ENCODE results near the gene PHOSPHO1.
"Not testable (repeated sequence)": the region's sequence is repeated elsewhere in the genome, so short reads cannot be mapped to it uniquely, and the experiment has no call there.

The PHOSPHO1 gene

GRCh38 chr17:49230636-49231562 lies at the start of gene PHOSPHO1:
Gene PHOSPHO1 (minus strand): TSS chr17:49230787. CDS start chr17:49226691, 4,096 bp downstream.
- DNase-seq = peak; percentile 84

- no peak for DNase-seq
These were observed 49.5 kb upstream of the PHOSPHO1 start for GRCh38 chr17:49280061-49280460.

GRCh38 chr17:49279263-49280015 lies 48.9 kb upstream of the PHOSPHO1 start:
- not testable (repeated sequence) for DNase-seq

GRCh38 chr17:49278076-49278475 lies 47.5 kb upstream of the PHOSPHO1 start:
- DNase-seq = no peak

- no peak for DNase-seq
These were observed 47.1 kb upstream of the PHOSPHO1 start for GRCh38 chr17:49277638-49278037.

- not testable (repeated sequence) for DNase-seq
These were observed 45.4 kb upstream of the PHOSPHO1 start for GRCh38 chr17:49275981-49276380.

- no peak for DNase-seq
These were observed 38.8 kb upstream of the PHOSPHO1 start for GRCh38 chr17:49269356-49269755.

- no peak for DNase-seq
These were observed 37.3 kb upstream of the PHOSPHO1 start for GRCh38 chr17:49267912-49268311.

GRCh38 chr17:49266233-49266632 lies 35.6 kb upstream of the PHOSPHO1 start:
- DNase-seq = no peak

GRCh38 chr17:49261540-49261939 lies 31.0 kb upstream of the PHOSPHO1 start:
- not testable (repeated sequence) for DNase-seq

GRCh38 chr17:49260817-49261291 lies 30.3 kb upstream of the PHOSPHO1 start:
- DNase-seq = no peak

GRCh38 chr17:49260011-49260816 lies 29.6 kb upstream of the PHOSPHO1 start:
- DNase-seq = peak; percentile 58

GRCh38 chr17:49259663-49260010 lies 29.1 kb upstream of the PHOSPHO1 start:
- DNase-seq = no peak

GRCh38 chr17:49258394-49258793 lies 27.8 kb upstream of the PHOSPHO1 start:
- DNase-seq = no peak

GRCh38 chr17:49255125-49255524 lies 24.5 kb upstream of the PHOSPHO1 start:
- no peak for DNase-seq

GRCh38 chr17:49254066-49254465 lies 23.5 kb upstream of the PHOSPHO1 start:
- no peak for DNase-seq

GRCh38 chr17:49252148-49252695 lies 21.6 kb upstream of the PHOSPHO1 start:
- no peak for DNase-seq

- no peak for DNase-seq
These were observed 19.4 kb upstream of the PHOSPHO1 start for GRCh38 chr17:49249890-49250522.

GRCh38 chr17:49249292-49249794 lies 18.8 kb upstream of the PHOSPHO1 start:
- DNase-seq = no peak

- no peak for DNase-seq
These were observed 17.4 kb upstream of the PHOSPHO1 start for GRCh38 chr17:49247944-49248343.

- DNase-seq = no peak
These were observed 14.3 kb upstream of the PHOSPHO1 start for GRCh38 chr17:49244839-49245238.

GRCh38 chr17:49242813-49243212 lies 12.2 kb upstream of the PHOSPHO1 start:
- DNase-seq = no peak

All from activated CD4-positive, alpha-beta T cell treated with anti-CD3 and anti-CD28 coated beads, Interleukin-2, amount 50 U/mL, for 16 hours (primary cell).